HL-60 (cell line): ENCODE measurements around the gene PLXNA2.

Experiments used
- DNase-seq, 2 experiments: peaks; one replicate each; pipeline ENCODE4 v3.0.0-alpha.2; 2010 to 2020; ENCODE audit warnings: low read depth in 1 of 2, low spot score in 1 of 2
- H3K27ac ChIP-seq: fragments of 250-450 bp; sonication (Bioruptor Pico); replicated peaks from 2 replicates; pipeline ENCODE4 v1.5.1; 2020; ENCODE audit warnings: mild to moderate bottlenecking, moderate library complexity
- H3K27me3 ChIP-seq: fragments of 250-450 bp; sonication (Bioruptor Pico); 2 replicates; pipeline ENCODE4 v1.5.1; 2021; ENCODE audit warnings: mild to moderate bottlenecking, moderate library complexity; ENCODE audit not compliant: insufficient read depth, poor library complexity, severe bottlenecking
- H3K4me3 ChIP-seq: replicated peaks from 2 replicates; pipeline ENCODE4 v1.5.1; 2011; ENCODE audit warnings: mild to moderate bottlenecking, control low read depth, low read length; ENCODE audit not compliant: insufficient read depth
- GABPA ChIP-seq: IDR thresholded peaks from 2 replicates; pipeline ENCODE4 v1.6.1; 2012; ENCODE audit warnings: low read depth
- POLR2AphosphoS5 ChIP-seq: IDR thresholded peaks from 2 replicates; pipeline ENCODE4 v1.6.1; 2012; ENCODE audit warnings: low read depth
- SPI1 ChIP-seq: IDR thresholded peaks from 2 replicates; pipeline ENCODE4 v1.6.1; 2012; ENCODE audit warnings: low read depth, mild to moderate bottlenecking, borderline replicate concordance
- TF ChIP-seq, protein P1 (sequence below): IDR thresholded peaks from one replicate; pipeline ENCODE4 v1.5.1; 2011; ENCODE audit warnings: low read length, control low read depth, inconsistent platforms; ENCODE audit not compliant: insufficient read depth
- TF ChIP-seq, protein P2 (sequence below): IDR thresholded peaks from 2 replicates; pipeline ENCODE4 v1.6.1; 2012; ENCODE audit warnings: low read depth; ENCODE audit not compliant: insufficient replicate concordance

Gene PLXNA2

DNA sequence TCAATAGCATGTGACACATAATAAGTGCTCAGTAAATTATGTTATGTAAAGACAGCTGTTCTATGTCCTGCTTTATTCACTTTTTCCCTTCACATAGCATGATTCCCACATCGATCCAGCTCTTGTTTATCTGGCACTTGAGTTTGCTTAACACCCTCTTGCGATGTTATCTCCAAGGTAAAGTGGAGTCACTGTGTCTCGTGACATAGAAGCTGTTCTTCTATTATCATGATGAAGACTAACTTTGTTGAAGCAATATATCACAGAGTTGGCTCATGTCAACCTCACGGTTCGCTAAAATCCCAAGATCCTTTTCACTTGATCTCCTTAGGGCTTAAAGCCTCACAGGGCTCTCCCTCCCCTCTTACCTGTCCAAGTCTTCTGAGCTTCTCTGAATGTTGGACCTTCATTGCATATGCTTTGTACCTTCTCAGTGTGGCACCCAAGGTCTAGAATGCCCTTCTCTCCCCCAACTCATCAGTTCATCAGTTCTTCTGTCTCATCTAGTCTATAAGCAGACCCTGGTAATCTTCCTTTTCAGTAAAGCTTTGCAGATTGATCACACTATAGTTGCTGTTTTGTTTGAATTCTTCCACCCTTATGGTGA lies 38.0 kb downstream of the PLXNA2 start:
- no peak for DNase-seq
- peaks cover 5% of the 10 kb centered on the region for H3K27me3 ChIP-seq
- TF ChIP-seq, protein P1, sequence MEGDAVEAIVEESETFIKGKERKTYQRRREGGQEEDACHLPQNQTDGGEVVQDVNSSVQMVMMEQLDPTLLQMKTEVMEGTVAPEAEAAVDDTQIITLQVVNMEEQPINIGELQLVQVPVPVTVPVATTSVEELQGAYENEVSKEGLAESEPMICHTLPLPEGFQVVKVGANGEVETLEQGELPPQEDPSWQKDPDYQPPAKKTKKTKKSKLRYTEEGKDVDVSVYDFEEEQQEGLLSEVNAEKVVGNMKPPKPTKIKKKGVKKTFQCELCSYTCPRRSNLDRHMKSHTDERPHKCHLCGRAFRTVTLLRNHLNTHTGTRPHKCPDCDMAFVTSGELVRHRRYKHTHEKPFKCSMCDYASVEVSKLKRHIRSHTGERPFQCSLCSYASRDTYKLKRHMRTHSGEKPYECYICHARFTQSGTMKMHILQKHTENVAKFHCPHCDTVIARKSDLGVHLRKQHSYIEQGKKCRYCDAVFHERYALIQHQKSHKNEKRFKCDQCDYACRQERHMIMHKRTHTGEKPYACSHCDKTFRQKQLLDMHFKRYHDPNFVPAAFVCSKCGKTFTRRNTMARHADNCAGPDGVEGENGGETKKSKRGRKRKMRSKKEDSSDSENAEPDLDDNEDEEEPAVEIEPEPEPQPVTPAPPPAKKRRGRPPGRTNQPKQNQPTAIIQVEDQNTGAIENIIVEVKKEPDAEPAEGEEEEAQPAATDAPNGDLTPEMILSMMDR: no peak
- TF ChIP-seq, protein P2, sequence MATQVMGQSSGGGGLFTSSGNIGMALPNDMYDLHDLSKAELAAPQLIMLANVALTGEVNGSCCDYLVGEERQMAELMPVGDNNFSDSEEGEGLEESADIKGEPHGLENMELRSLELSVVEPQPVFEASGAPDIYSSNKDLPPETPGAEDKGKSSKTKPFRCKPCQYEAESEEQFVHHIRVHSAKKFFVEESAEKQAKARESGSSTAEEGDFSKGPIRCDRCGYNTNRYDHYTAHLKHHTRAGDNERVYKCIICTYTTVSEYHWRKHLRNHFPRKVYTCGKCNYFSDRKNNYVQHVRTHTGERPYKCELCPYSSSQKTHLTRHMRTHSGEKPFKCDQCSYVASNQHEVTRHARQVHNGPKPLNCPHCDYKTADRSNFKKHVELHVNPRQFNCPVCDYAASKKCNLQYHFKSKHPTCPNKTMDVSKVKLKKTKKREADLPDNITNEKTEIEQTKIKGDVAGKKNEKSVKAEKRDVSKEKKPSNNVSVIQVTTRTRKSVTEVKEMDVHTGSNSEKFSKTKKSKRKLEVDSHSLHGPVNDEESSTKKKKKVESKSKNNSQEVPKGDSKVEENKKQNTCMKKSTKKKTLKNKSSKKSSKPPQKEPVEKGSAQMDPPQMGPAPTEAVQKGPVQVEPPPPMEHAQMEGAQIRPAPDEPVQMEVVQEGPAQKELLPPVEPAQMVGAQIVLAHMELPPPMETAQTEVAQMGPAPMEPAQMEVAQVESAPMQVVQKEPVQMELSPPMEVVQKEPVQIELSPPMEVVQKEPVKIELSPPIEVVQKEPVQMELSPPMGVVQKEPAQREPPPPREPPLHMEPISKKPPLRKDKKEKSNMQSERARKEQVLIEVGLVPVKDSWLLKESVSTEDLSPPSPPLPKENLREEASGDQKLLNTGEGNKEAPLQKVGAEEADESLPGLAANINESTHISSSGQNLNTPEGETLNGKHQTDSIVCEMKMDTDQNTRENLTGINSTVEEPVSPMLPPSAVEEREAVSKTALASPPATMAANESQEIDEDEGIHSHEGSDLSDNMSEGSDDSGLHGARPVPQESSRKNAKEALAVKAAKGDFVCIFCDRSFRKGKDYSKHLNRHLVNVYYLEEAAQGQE: no peak
- no peak for TF ChIP-seq GABPA
- TF ChIP-seq POLR2AphosphoS5: no peak
- TF ChIP-seq SPI1: no peak
- no peak overlapping the region for H3K27ac ChIP-seq
- no peak overlapping the region for H3K4me3 ChIP-seq

DNA sequence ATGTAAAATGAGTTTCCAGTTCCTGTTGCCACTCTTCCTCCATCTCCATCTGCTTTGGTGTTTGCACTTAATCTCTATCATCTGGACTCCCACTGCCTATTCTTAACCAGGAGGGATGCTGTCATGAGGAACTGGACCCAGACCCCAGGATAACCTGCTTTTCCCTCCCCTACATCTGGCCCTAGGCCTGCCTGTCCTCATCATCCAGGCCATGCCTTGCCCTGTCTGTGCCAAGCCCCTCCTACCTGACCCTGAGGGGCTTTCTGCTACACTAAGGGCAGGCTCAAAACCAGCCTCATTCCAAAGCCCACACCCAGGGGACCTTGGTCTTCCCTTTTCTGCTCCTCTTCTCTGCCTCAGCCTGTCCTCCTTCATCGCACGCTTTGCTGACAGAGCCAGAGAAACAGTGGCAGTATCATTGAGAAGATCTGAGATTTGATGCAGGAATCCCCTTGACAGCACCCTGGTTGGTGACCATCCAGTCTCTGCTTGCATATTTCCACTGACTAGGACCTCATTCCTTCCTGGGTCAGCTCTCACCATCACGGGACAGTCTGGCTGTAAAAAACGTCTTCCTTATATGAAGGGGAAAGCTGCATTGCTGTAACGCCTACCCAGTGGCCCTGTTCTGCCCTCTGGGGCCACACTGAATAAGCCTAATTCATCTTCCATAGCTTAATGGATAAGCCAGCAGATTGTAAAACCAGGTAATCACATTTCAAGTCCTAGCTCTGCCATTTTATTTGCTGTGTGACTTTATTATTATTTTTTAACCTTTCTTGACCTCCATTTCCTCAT lies 38.8 kb downstream of the PLXNA2 start:
- TF ChIP-seq, protein P2: no peak
- TF ChIP-seq SPI1 (no peak), POLR2AphosphoS5 (no peak)
- Histone ChIP-seq H3K27ac (no peak overlapping the region), H3K27me3 (peaks cover 3% of the 10 kb centered on the region), H3K4me3 (no peak overlapping the region)
- DNase-seq: no peak

DNA sequence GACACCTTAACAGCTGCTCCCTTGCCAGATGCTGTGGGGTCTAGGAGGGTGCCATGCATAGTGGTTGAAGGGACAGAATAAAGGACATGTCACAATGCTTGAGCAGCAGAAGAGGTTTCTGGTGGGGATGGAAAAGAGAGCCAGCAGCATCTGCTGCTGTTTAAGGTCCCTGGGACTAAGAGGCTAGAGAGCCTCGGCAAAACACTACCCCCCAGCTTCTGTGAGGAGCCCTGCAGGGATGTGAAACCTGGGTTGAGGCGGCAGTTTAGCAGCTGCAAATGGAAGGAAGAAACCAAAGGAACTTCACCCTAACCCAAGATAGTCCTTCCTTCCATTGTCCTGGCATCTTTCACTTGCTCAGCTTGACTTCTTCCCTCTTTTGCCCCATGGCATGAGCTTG lies 39.4 kb downstream of the PLXNA2 start:
- no peak for DNase-seq
- no peak overlapping the region for H3K27ac ChIP-seq
- H3K4me3 ChIP-seq: no peak overlapping the region
- H3K27me3 ChIP-seq: peaks cover 3% of the 10 kb centered on the region
- TF ChIP-seq POLR2AphosphoS5 (no peak), SPI1 (no peak)
- TF ChIP-seq, protein P2: no peak
- TF ChIP-seq, protein P1: no peak
